Stimulated activated CD8-positive, alpha-beta memory T cell treated with anti-CD3 and anti-CD28 coated beads, Interleukin-4, amount 100 ng/mL, for 4 hours (primary cell): ENCODE results near the gene SLC45A2.

Source experiments
- DNase-seq, 2 donors: peaks; one replicate each; pipeline ENCODE4 v3.0.0-alpha.2; 2020; ENCODE audit warnings: low read depth in 2 of 2, low spot score in 1 of 2

The SLC45A2 gene

GRCh38 chr5:34007621-34008600 lies 23.4 kb upstream of the SLC45A2 start, which contains the start of gene AMACR:
Gene AMACR (minus strand): TSS chr5:34008050. CDS start chr5:34008019, 31 bp downstream.
- peak; percentile 65 to 81 for DNase-seq

- DNase-seq: no peak
Observed at GRCh38 chr5:34007201-34007620, 22.7 kb upstream of the SLC45A2 start.

GRCh38 chr5:34005681-34006080 lies 21.2 kb upstream of the SLC45A2 start:
- DNase-seq: no peak

- no peak for DNase-seq
Observed at GRCh38 chr5:34005211-34005610, 20.7 kb upstream of the SLC45A2 start.

GRCh38 chr5:34003941-34004340 lies 19.4 kb upstream of the SLC45A2 start:
- DNase-seq: no peak

GRCh38 chr5:34002629-34003328 lies 18.3 kb upstream of the SLC45A2 start:
- no peak for DNase-seq

GRCh38 chr5:34001241-34001841 lies 16.8 kb upstream of the SLC45A2 start:
- DNase-seq: no peak

GRCh38 chr5:33999978-34000377 lies 15.5 kb upstream of the SLC45A2 start:
- no peak for DNase-seq

- DNase-seq: no peak
Observed at GRCh38 chr5:33997331-33997983, 13.0 kb upstream of the SLC45A2 start.

- DNase-seq: no peak
Observed at GRCh38 chr5:33995865-33996264, 11.4 kb upstream of the SLC45A2 start.

GRCh38 chr5:33994845-33995244 lies 10.4 kb upstream of the SLC45A2 start:
- no peak for DNase-seq

GRCh38 chr5:33992864-33993263 lies 8.4 kb upstream of the SLC45A2 start:
- no peak for DNase-seq

GRCh38 chr5:33985447-33985846 lies 954 bp upstream of the SLC45A2 start:
- DNase-seq: no peak

- no peak for DNase-seq
Observed at GRCh38 chr5:33984178-33984577, 315 bp downstream of the SLC45A2 start.

GRCh38 chr5:33981408-33982162 lies 2.9 kb downstream of the SLC45A2 start:
- no peak for DNase-seq

GRCh38 chr5:33980030-33980429 lies 4.5 kb downstream of the SLC45A2 start:
- DNase-seq: no peak

- no peak for DNase-seq
Observed at GRCh38 chr5:33978306-33978705, 6.2 kb downstream of the SLC45A2 start.

- DNase-seq: no peak
Observed at GRCh38 chr5:33976307-33976706, 8.2 kb downstream of the SLC45A2 start.

GRCh38 chr5:33975852-33976251 lies 8.6 kb downstream of the SLC45A2 start:
- DNase-seq: no peak

- no peak for DNase-seq
Observed at GRCh38 chr5:33973271-33973670, 11.2 kb downstream of the SLC45A2 start.
